SK-N-SH treated with all-trans-retinoic acid at 6 μM for 48 hours (cell line): ENCODE measurements around the gene HPCAL1.

Experiments
- ATAC-seq: fragments of 200-7000 bp; cut with Tn5 transposase; 3 replicates; pipeline ENCODE4 v1.9.1; 2020; ENCODE audit warnings: mild to moderate bottlenecking, moderate library complexity
- ARNTL ChIP-seq: fragments of 450-650 bp; formaldehyde crosslinking; IDR thresholded peaks from 2 replicates; pipeline ENCODE4 v1.5.0; 2020; ENCODE audit warnings: low read depth, mild to moderate bottlenecking, moderate library complexity, borderline replicate concordance
- BACH2 ChIP-seq: fragments of 250-450 bp; sonication (Bioruptor Pico); IDR thresholded peaks from 2 replicates; pipeline ENCODE4 v1.9.0; 2021; ENCODE audit warnings: mild to moderate bottlenecking, borderline replicate concordance
- CSDC2 ChIP-seq: fragments of 250-450 bp; sonication (Bioruptor Pico); IDR thresholded peaks from 2 replicates; pipeline ENCODE4 v1.5.0; 2020; ENCODE audit warnings: mild to moderate bottlenecking, moderate library complexity
- ESRRG ChIP-seq: fragments of 250-450 bp; sonication (Bioruptor Pico); IDR thresholded peaks from 2 replicates; pipeline ENCODE4 v1.6.1; 2021; ENCODE audit warnings: mild to moderate bottlenecking
- GLIS3 ChIP-seq: fragments of 250-450 bp; sonication (Bioruptor Pico); IDR thresholded peaks from 2 replicates; pipeline ENCODE4 v1.5.0; 2020; ENCODE audit warnings: mild to moderate bottlenecking, moderate library complexity
- ISL1 ChIP-seq: fragments of 250-450 bp; sonication (Bioruptor Pico); IDR thresholded peaks from 2 replicates; pipeline ENCODE4 v2.1.2; 2022; ENCODE audit warnings: mild to moderate bottlenecking, moderate library complexity
- OSR1 ChIP-seq: fragments of 250-450 bp; sonication (Bioruptor Pico); IDR thresholded peaks from 2 replicates; pipeline ENCODE4 v1.8.0; 2022; ENCODE audit warnings: moderate library complexity, mild to moderate bottlenecking, inconsistent platforms
- PPARA ChIP-seq: fragments of 250-450 bp; sonication (Bioruptor Pico); IDR thresholded peaks from 2 replicates; pipeline ENCODE4 v1.5.0; 2020; ENCODE audit warnings: mild to moderate bottlenecking, borderline replicate concordance
- RARB ChIP-seq: fragments of 250-450 bp; sonication (Bioruptor Pico); IDR thresholded peaks from 2 replicates; pipeline ENCODE4 v1.8.0; 2021; ENCODE audit warnings: mild to moderate bottlenecking, moderate library complexity
- SNAI2 ChIP-seq: fragments of 250-450 bp; sonication (Bioruptor Pico); IDR thresholded peaks from 2 replicates; pipeline ENCODE4 v1.5.0; 2020; ENCODE audit warnings: mild to moderate bottlenecking, moderate library complexity
- TCF4 ChIP-seq: fragments of 250-450 bp; sonication (Bioruptor Pico); IDR thresholded peaks from 2 replicates; pipeline ENCODE4 v1.8.0; 2021; ENCODE audit warnings: mild to moderate bottlenecking, moderate library complexity, borderline replicate concordance
- TOX ChIP-seq: fragments of 250-450 bp; sonication (Bioruptor Pico); IDR thresholded peaks from 2 replicates; pipeline ENCODE4 v1.8.0; 2021; ENCODE audit warnings: mild to moderate bottlenecking, moderate library complexity, borderline replicate concordance
- ZC3H10 ChIP-seq: fragments of 250-450 bp; sonication (Bioruptor Pico); IDR thresholded peaks from 2 replicates; pipeline ENCODE4 v1.5.1; 2021; ENCODE audit warnings: mild to moderate bottlenecking, moderate library complexity
- ZFP3 ChIP-seq: fragments of 250-450 bp; sonication (Bioruptor Pico); IDR thresholded peaks from 2 replicates; pipeline ENCODE4 v1.5.0; 2020; ENCODE audit warnings: mild to moderate bottlenecking, moderate library complexity
- ZFP30 ChIP-seq: fragments of 450-650 bp; formaldehyde crosslinking; IDR thresholded peaks from 2 replicates; pipeline ENCODE4 v1.5.0; 2022; ENCODE audit warnings: mild to moderate bottlenecking, moderate library complexity
- ZNF565 ChIP-seq: fragments of 450-650 bp; formaldehyde crosslinking; conservative IDR thresholded peaks from 2 replicates; pipeline ENCODE4 v1.5.0; 2020; ENCODE audit warnings: low read depth, mild to moderate bottlenecking, moderate library complexity
- ZNF70 ChIP-seq: fragments of 450-650 bp; formaldehyde crosslinking; IDR thresholded peaks from 2 replicates; pipeline ENCODE4 v1.5.0; 2020; ENCODE audit warnings: mild to moderate bottlenecking, moderate library complexity
- ZNF8 ChIP-seq: fragments of 450-650 bp; formaldehyde crosslinking; IDR thresholded peaks from 2 replicates; pipeline ENCODE4 v1.5.0; 2020; ENCODE audit warnings: mild to moderate bottlenecking, moderate library complexity
- TF ChIP-seq, protein P1 (sequence below): fragments of 250-450 bp; sonication (Bioruptor Pico); IDR thresholded peaks from 2 replicates; pipeline ENCODE4 v1.8.0; 2020; ENCODE audit warnings: mild to moderate bottlenecking, moderate library complexity, borderline replicate concordance
- TF ChIP-seq, protein P2 (sequence below): fragments of 250-450 bp; sonication (Bioruptor Pico); IDR thresholded peaks from 2 replicates; pipeline ENCODE4 v1.5.1; 2021; ENCODE audit warnings: mild to moderate bottlenecking, moderate library complexity
- TF ChIP-seq, protein P3 (sequence below): fragments of 250-450 bp; sonication (Bioruptor Pico); IDR thresholded peaks from 2 replicates; pipeline ENCODE4 v1.5.0; 2020; ENCODE audit warnings: mild to moderate bottlenecking, moderate library complexity

The HPCAL1 gene

DNA sequence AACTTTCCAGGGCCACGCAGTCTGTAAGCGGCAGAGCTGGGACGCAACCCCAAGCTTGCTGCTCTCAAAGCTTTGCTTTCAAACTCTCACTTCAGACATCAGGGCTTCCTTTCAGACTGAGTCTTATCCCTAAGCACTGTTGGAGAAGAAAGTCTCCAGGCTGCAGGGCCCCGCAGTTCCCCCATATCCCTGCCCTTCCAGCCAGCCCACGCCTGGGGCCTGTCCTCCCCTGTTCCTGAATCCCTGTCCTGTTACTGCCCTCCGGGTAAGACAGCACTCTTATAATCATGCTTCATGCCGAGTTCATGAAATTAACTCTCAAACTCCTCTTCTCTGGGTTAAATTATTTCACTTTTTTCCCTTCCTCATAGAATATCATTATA is 37.9 kb downstream of the HPCAL1 start:
- TF ChIP-seq ISL1 (CRISPR knock-in tag) (no peak), ZFP3 (CRISPR knock-in tag) (no peak), ZNF70 (CRISPR knock-in tag) (no peak), TCF4 (no peak), ZC3H10 (CRISPR knock-in tag) (no peak), PPARA (no peak), OSR1 (CRISPR knock-in tag) (no peak)
- TF ChIP-seq, protein P1, sequence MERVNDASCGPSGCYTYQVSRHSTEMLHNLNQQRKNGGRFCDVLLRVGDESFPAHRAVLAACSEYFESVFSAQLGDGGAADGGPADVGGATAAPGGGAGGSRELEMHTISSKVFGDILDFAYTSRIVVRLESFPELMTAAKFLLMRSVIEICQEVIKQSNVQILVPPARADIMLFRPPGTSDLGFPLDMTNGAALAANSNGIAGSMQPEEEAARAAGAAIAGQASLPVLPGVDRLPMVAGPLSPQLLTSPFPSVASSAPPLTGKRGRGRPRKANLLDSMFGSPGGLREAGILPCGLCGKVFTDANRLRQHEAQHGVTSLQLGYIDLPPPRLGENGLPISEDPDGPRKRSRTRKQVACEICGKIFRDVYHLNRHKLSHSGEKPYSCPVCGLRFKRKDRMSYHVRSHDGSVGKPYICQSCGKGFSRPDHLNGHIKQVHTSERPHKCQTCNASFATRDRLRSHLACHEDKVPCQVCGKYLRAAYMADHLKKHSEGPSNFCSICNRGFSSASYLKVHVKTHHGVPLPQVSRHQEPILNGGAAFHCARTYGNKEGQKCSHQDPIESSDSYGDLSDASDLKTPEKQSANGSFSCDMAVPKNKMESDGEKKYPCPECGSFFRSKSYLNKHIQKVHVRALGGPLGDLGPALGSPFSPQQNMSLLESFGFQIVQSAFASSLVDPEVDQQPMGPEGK (CRISPR knock-in tag) = no peak
- TF ChIP-seq, protein P2, sequence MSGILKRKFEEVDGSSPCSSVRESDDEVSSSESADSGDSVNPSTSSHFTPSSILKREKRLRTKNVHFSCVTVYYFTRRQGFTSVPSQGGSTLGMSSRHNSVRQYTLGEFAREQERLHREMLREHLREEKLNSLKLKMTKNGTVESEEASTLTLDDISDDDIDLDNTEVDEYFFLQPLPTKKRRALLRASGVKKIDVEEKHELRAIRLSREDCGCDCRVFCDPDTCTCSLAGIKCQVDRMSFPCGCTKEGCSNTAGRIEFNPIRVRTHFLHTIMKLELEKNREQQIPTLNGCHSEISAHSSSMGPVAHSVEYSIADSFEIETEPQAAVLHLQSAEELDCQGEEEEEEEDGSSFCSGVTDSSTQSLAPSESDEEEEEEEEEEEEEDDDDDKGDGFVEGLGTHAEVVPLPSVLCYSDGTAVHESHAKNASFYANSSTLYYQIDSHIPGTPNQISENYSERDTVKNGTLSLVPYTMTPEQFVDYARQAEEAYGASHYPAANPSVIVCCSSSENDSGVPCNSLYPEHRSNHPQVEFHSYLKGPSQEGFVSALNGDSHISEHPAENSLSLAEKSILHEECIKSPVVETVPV (CRISPR knock-in tag) = no peak
- ATAC-seq = no peak; the same call in 2 of the 3 replicates

DNA sequence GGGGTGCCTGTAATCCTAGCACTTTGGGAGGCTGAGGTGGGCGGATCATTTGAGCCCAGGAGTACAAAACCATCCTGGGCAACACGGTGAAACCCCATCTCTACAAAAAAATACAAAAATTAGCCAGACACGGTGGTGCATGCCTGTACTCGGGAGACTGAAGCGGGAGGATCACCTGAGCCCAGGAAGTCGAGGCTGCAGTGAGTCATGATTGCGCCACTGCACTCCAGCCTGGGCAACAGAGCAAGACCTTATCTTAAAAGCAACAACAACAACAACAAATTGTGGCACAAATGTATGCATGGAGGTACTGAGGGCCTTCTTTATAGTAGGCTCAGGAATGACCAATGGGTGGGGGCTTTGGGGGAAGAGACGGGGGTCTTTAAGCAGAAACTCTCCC is 38.5 kb downstream of the HPCAL1 start:
- TF ChIP-seq ZFP3 (CRISPR knock-in tag) (no peak), CSDC2 (CRISPR knock-in tag) (no peak), ARNTL (no peak), ISL1 (CRISPR knock-in tag) (no peak), RARB (CRISPR knock-in tag) (no peak), ZNF70 (CRISPR knock-in tag) (no peak), ZC3H10 (CRISPR knock-in tag) (no peak), SNAI2 (CRISPR knock-in tag) (no peak), ZNF8 (CRISPR knock-in tag) (no peak)
- TF ChIP-seq, protein P2 (CRISPR knock-in tag) = no peak
- TF ChIP-seq, protein P1 (CRISPR knock-in tag) = no peak
- TF ChIP-seq, all 23 proteins: peak for 0
- ATAC-seq = no peak

DNA sequence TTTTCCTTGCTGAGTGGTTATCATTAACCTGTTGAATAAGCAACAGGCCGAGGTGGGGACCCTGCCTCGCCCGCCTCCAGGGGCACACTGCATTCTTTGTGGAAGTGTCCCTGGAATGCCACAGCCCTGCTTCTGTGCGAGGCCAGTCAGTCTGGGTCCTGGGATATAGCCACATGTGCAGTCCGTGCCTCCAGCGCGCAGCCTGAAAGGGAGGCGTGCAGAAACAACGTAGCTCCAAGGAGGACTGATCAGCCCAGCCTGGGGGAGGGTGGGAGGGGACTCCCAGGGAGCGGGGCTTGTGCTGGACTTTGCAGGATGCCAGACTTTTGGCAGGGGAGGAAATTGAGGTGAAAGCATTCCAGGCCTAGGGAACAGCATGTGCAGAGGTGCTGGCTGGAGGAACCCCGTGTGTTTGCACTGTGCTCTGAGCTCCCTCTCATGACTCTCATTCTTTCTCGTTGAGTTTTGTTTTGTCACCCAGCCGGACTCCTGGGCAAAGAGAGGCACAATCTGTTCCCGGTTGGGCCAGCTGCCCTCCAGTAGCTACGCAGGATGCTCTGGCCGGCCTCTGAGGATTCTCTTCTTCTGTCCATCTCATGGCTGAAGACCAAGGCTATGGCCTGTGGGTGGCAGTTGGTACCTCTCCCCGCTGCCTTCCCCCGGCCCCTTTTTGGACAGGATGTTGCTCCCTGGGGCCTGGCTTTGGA is 39.7 kb downstream of the HPCAL1 start:
- TF ChIP-seq, protein P2 (CRISPR knock-in tag) = no peak
- no peak for TF ChIP-seq GLIS3 (CRISPR knock-in tag)
- no peak for TF ChIP-seq ZC3H10 (CRISPR knock-in tag)
- no peak for TF ChIP-seq ZNF565
- TF ChIP-seq, protein P3, sequence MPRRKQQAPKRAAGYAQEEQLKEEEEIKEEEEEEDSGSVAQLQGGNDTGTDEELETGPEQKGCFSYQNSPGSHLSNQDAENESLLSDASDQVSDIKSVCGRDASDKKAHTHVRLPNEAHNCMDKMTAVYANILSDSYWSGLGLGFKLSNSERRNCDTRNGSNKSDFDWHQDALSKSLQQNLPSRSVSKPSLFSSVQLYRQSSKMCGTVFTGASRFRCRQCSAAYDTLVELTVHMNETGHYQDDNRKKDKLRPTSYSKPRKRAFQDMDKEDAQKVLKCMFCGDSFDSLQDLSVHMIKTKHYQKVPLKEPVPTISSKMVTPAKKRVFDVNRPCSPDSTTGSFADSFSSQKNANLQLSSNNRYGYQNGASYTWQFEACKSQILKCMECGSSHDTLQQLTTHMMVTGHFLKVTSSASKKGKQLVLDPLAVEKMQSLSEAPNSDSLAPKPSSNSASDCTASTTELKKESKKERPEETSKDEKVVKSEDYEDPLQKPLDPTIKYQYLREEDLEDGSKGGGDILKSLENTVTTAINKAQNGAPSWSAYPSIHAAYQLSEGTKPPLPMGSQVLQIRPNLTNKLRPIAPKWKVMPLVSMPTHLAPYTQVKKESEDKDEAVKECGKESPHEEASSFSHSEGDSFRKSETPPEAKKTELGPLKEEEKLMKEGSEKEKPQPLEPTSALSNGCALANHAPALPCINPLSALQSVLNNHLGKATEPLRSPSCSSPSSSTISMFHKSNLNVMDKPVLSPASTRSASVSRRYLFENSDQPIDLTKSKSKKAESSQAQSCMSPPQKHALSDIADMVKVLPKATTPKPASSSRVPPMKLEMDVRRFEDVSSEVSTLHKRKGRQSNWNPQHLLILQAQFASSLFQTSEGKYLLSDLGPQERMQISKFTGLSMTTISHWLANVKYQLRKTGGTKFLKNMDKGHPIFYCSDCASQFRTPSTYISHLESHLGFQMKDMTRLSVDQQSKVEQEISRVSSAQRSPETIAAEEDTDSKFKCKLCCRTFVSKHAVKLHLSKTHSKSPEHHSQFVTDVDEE (CRISPR knock-in tag) = no peak
- TF ChIP-seq ZFP30 (CRISPR knock-in tag) = no peak
- TF ChIP-seq ZNF8 (CRISPR knock-in tag) = no peak
- no peak for TF ChIP-seq ESRRG
- no peak for TF ChIP-seq TOX (CRISPR knock-in tag)
- TF ChIP-seq BACH2 (CRISPR knock-in tag) = no peak
- TF ChIP-seq TCF4 = no peak
- TF ChIP-seq ISL1 (CRISPR knock-in tag) = no peak
- no peak for ATAC-seq
